Measurements from ENCODE around the gene MAPK11. TPM values are rescaled to one million over a fixed set of nuclear protein-coding genes. Genes with fewer than 3 reads are reported as not detected.

MAPK11 gene
- total RNA-seq, 2 donors from 2014 or later, result 3.7 to 4.0 TPM

GRCh38 chr22:50296658-50297490 lies 26.7 kb upstream of the MAPK11 start:
- H3K36me3 ChIP-seq, result no peaks in the 10 kb centered on the region
- TF ChIP-seq, protein P1, sequence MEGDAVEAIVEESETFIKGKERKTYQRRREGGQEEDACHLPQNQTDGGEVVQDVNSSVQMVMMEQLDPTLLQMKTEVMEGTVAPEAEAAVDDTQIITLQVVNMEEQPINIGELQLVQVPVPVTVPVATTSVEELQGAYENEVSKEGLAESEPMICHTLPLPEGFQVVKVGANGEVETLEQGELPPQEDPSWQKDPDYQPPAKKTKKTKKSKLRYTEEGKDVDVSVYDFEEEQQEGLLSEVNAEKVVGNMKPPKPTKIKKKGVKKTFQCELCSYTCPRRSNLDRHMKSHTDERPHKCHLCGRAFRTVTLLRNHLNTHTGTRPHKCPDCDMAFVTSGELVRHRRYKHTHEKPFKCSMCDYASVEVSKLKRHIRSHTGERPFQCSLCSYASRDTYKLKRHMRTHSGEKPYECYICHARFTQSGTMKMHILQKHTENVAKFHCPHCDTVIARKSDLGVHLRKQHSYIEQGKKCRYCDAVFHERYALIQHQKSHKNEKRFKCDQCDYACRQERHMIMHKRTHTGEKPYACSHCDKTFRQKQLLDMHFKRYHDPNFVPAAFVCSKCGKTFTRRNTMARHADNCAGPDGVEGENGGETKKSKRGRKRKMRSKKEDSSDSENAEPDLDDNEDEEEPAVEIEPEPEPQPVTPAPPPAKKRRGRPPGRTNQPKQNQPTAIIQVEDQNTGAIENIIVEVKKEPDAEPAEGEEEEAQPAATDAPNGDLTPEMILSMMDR (IDR thresholded peaks at IDR 0.05), result no peak
- H3K27me3 ChIP-seq, result no peaks in the 10 kb centered on the region
- DNase-seq (ENCODE audit: low spot score), result no peak
- H3K27ac ChIP-seq, result peak overlapping the region; percentile 91 to 93
- H3K4me1 ChIP-seq, result peaks cover 0 to 92% of the 10 kb centered on the region in 2 donors
- no peak overlapping the region for H3K4me3 ChIP-seq
- no peaks in the 10 kb centered on the region for H3K9me3 ChIP-seq

- no peaks in the 10 kb centered on the region for H3K27me3 ChIP-seq
- H3K4me1 ChIP-seq, result peaks cover 0 to 66% of the 10 kb centered on the region in 2 donors
- DNase-seq (ENCODE audit: low spot score), result no peak
- peaks cover 11% of the 10 kb centered on the region for H3K36me3 ChIP-seq
- TF ChIP-seq, protein P1 (IDR thresholded peaks at IDR 0.05), result no peak
- H3K9me3 ChIP-seq, result no peaks in the 10 kb centered on the region
- peak overlapping the region in 1 of 2 donors; percentile 40 for H3K4me3 ChIP-seq
- peak overlapping the region; percentile 80 to 92 for H3K27ac ChIP-seq
Observed at GRCh38 chr22:50294319-50294656, 24.1 kb upstream of the MAPK11 start.

DNA sequence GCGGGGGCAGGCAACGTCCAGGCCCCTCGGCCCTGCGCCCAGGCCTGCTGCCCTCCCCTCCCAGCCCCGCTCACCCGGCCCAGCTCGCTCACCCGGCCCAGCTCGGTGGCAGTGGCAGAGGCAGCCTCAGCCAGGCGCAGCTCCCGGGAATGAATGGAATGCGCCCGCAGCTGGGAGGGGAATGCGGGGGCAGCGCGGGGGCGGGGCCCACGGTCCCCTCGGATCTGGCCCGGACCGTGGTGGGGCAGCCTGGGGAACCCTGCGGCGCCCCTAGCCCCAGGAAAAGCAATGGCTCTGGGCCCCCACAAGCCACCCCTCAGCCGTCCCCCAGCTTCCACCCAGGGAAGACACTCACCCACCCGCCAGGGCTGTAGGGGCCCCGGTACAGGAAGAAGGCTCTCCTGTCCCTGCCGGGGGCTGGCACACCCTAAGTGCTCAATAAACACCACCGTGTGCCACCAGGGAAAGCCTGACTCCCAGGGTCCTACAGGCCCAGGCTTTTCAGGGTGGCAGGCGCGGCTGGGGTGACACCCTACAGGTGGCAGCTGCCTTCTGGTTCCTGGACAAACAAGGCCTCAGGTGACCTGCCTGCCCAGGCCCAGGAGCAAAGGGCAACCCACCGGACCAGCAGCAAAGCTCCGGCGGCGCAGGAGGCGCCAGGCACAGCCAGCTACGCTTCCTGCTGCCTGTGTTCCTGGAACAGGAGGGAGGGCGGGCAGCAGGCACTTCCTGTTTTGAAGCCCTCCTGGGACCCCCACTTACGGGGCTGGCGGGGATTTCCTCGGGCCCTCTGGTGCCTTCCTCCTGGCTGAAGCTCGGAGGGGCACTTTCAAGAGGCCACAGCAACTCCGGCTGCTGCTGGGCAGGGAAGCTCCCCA lies 23.5 kb upstream of the MAPK11 start:
- Histone ChIP-seq H3K27ac (peak overlapping the region; percentile 80 to 92), H3K27me3 (no peaks in the 10 kb centered on the region), H3K9me3 (no peaks in the 10 kb centered on the region), H3K4me1 (peaks cover 0 to 60% of the 10 kb centered on the region in 2 donors), H3K36me3 (peaks cover 17% of the 10 kb centered on the region), H3K4me3 (peak overlapping the region; percentile 11 to 40)
- no peak for DNase-seq (ENCODE audit: low spot score)
- TF ChIP-seq, protein P1 (IDR thresholded peaks at IDR 0.05), result no peak

DNA sequence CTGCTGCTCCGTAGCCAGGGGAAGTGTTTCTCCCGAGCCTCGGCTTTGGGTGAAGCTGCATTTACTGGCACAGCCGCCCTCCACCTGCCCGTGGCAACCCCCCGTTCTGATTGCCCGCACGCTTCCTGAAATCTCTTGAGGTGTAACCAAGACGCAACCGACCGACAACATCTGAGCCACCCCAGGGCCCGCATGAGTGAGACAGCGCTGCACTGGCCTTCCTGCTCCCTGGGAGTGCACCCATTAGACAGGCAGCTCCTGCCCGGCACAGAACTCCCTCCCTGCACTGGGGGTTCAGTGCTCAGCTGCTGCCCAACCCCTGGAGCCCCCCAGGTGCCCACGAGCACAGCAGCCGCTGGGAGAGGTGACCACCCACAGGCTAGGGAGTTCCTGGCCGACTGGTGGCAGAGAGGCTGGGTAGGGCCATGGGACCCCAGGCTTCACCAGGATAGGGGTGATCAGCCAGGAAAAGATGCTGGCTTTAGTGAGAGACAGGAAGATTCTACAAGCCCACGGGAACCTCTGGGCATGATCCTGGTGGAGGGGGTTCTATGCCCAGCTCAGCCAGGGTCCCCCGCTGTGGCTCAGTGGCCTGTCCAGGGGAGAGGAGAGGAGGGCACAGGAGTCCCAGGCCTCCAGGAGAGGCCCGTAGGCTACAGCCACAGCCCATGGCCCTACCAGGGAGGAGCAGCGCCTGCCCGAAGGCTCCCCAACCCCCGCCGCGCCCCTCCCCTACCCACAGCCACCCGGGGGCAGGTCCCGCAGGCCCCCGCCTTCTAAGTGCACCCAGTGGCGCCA lies 22.7 kb upstream of the MAPK11 start:
- peaks cover 0 to 51% of the 10 kb centered on the region in 2 donors for H3K4me1 ChIP-seq
- no peaks in the 10 kb centered on the region for H3K27me3 ChIP-seq
- peak overlapping the region in 1 of 2 donors; percentile 40 for H3K4me3 ChIP-seq
- H3K36me3 ChIP-seq, result peaks cover 25% of the 10 kb centered on the region
- TF ChIP-seq, protein P1 (IDR thresholded peaks at IDR 0.05), result no peak
- H3K9me3 ChIP-seq, result no peaks in the 10 kb centered on the region
- DNase-seq (ENCODE audit: low spot score), result no peak
- peak overlapping the region; percentile 80 to 92 for H3K27ac ChIP-seq

DNA sequence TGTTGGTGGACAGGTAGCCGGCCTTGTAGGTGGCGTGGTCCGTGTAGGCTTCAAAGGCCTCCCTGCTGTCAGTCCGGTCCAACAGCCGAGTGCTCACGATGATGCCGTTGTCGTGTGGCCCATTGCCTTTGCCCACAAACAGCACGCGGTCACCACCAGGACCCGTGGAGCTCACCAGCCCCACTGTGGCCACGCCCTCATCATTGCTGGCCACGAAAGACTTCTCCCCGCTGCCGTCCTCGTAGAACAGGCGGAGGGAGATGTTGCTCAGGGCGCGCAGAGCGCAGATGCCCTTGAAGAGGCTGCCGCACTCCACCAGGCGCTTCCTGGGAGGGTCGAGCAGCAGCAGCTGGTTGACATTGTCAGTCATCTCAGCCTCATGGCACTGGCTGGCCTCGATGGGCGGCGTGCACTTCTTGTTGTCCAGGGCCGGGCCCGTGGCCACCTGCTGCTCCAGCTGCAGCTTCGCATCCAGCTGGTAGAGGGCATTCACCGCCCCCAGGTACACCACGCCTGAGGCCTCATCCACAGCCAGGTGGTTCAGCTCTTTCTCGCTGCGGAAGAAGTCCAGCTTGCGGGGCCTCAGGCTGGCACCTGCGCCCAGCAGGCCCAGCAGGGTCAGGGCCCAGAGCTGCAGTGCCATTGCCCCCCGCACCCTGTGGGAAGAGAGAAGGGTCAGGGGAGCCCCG lies 19.9 kb upstream of the MAPK11 start:
- Histone ChIP-seq H3K36me3 (peaks cover 48% of the 10 kb centered on the region), H3K4me1 (peaks cover 0 to 28% of the 10 kb centered on the region in 2 donors), H3K9me3 (no peaks in the 10 kb centered on the region), H3K4me3 (no peak overlapping the region), H3K27me3 (no peaks in the 10 kb centered on the region), H3K27ac (no peak overlapping the region)
- no peak for DNase-seq (ENCODE audit: low spot score)
- TF ChIP-seq, protein P1 (IDR thresholded peaks at IDR 0.05), result no peak

Measured in right atrium auricular region (tissue), 2 donors.